Activated T-cell treated with anti-CD3 and anti-CD28 coated beads for 48 hours (primary cell): ENCODE data around the gene ZNF799.
"Not testable (repeated sequence)": the region's sequence is repeated elsewhere in the genome, so short reads cannot be mapped to it uniquely, and the experiment has no call there.

ENCODE experiments used
- DNase-seq: peaks from one replicate; pipeline ENCODE4 v3.0.0-alpha.2; 2020; ENCODE audit warnings: low read depth

Gene ZNF799

GRCh38 chr19:12362236-12362635, 38.8 kb downstream of the ZNF799 start:
- not testable (repeated sequence) for DNase-seq

GRCh38 chr19:12353375-12353774, 47.7 kb downstream of the ZNF799 start:
- no peak for DNase-seq

GRCh38 chr19:12350890-12351197, 50.2 kb downstream of the ZNF799 start:
- DNase-seq, result no peak

- no peak for DNase-seq
Measured at GRCh38 chr19:12350185-12350889, 50.7 kb downstream of the ZNF799 start.

GRCh38 chr19:12346896-12347295, 54.2 kb downstream of the ZNF799 start:
- no peak for DNase-seq

- no peak for DNase-seq
Measured at GRCh38 chr19:12345197-12345596, 55.9 kb downstream of the ZNF799 start.
